HepG2 (cell line): ENCODE results near the gene CFAP221. TPM values are rescaled to one million over a fixed set of nuclear protein-coding genes. Genes with fewer than 3 reads are reported as not detected.

Experiments
- ARHGAP35 ChIP-seq: sonication (generic); formaldehyde crosslinking; IDR thresholded peaks from 2 replicates; pipeline ENCODE4 v1.9.0; 2022; ENCODE audit warnings: mild to moderate bottlenecking, inconsistent platforms, moderate library complexity, missing genetic modification reagents, borderline replicate concordance
- BRCA1 ChIP-seq: sonication (generic); formaldehyde crosslinking; IDR thresholded peaks from 2 replicates; pipeline ENCODE4 v1.4.0; 2020; ENCODE audit warnings: missing genetic modification reagents
- FOXA1 ChIP-seq, 2 experiments: fragments of 450-650 bp in 1 of 2; sonication (generic) in 1 of 2; formaldehyde crosslinking in 1 of 2; IDR thresholded peaks; 2 replicates each; pipeline versions ENCODE4 v1.4.0 to v1.6.1; 2016 to 2020; ENCODE audit warnings: missing genetic modification reagents in 1 of 2
- FOXK1 ChIP-seq: sonication (generic); formaldehyde crosslinking; IDR thresholded peaks from 2 replicates; pipeline ENCODE4 v1.4.0; 2020; ENCODE audit warnings: low read depth, missing genetic modification reagents, borderline replicate concordance
- HDAC2 ChIP-seq: sonication (generic); formaldehyde crosslinking; IDR thresholded peaks from 2 replicates; pipeline ENCODE4 v1.4.0; 2020; ENCODE audit warnings: missing genetic modification reagents
- MEF2D ChIP-seq: sonication (generic); formaldehyde crosslinking; IDR thresholded peaks from 2 replicates; pipeline ENCODE4 v1.5.1; 2020; ENCODE audit warnings: mild to moderate bottlenecking, missing genetic modification reagents
- NAIF1 ChIP-seq: sonication (generic); formaldehyde crosslinking; IDR thresholded peaks from 2 replicates; pipeline ENCODE4 v1.5.0; 2020; ENCODE audit warnings: mild to moderate bottlenecking, missing genetic modification reagents, borderline replicate concordance
- NCOA1 ChIP-seq: sonication (generic); formaldehyde crosslinking; IDR thresholded peaks from 2 replicates; pipeline ENCODE4 v1.9.0; 2021; ENCODE audit warnings: missing genetic modification reagents
- NFKB2 ChIP-seq: sonication (generic); formaldehyde crosslinking; IDR thresholded peaks from 2 replicates; pipeline ENCODE4 v1.4.0; 2020; ENCODE audit warnings: missing genetic modification reagents, borderline replicate concordance
- NFYB ChIP-seq: sonication (generic); formaldehyde crosslinking; IDR thresholded peaks from 2 replicates; pipeline ENCODE4 v1.4.0; 2020; ENCODE audit warnings: missing genetic modification reagents
- SOX5 ChIP-seq: IDR thresholded peaks from 2 replicates; pipeline ENCODE4 v1.6.1; 2016; ENCODE audit warnings: borderline replicate concordance
- TOE1 ChIP-seq: sonication (generic); formaldehyde crosslinking; IDR thresholded peaks from 2 replicates; pipeline ENCODE4 v1.4.0; 2020; ENCODE audit warnings: mild to moderate bottlenecking, missing genetic modification reagents
- UBTF ChIP-seq: sonication (generic); formaldehyde crosslinking; IDR thresholded peaks from 2 replicates; pipeline ENCODE4 v1.4.0; 2020; ENCODE audit warnings: mild to moderate bottlenecking, missing genetic modification reagents
- ZHX1 ChIP-seq: sonication (generic); formaldehyde crosslinking; IDR thresholded peaks from 2 replicates; pipeline ENCODE4 v1.8.1; 2022; ENCODE audit warnings: low read depth, mild to moderate bottlenecking, missing genetic modification reagents
- ZKSCAN5 ChIP-seq: sonication (generic); formaldehyde crosslinking; IDR thresholded peaks from 2 replicates; pipeline ENCODE4 v1.5.1; 2020; ENCODE audit warnings: mild to moderate bottlenecking, missing genetic modification reagents
- ZNF180 ChIP-seq: sonication (generic); formaldehyde crosslinking; IDR thresholded peaks from 2 replicates; pipeline ENCODE4 v1.4.0; 2020; ENCODE audit warnings: low read depth, missing genetic modification reagents, borderline replicate concordance
- ZNF264 ChIP-seq: sonication (generic); formaldehyde crosslinking; IDR thresholded peaks from 2 replicates; pipeline ENCODE4 v1.4.0; 2020; ENCODE audit warnings: missing genetic modification reagents
- ZNF274 ChIP-seq: sonication (generic); formaldehyde crosslinking; IDR thresholded peaks from 2 replicates; pipeline ENCODE4 v1.5.1; 2020; ENCODE audit warnings: mild to moderate bottlenecking, missing genetic modification reagents
- ZNF280D ChIP-seq: sonication (generic); formaldehyde crosslinking; IDR thresholded peaks from 2 replicates; pipeline ENCODE4 v1.5.1; 2020; ENCODE audit warnings: mild to moderate bottlenecking, missing genetic modification reagents
- ZNF30 ChIP-seq: sonication (generic); formaldehyde crosslinking; IDR thresholded peaks from 2 replicates; pipeline ENCODE4 v1.5.0; 2020; ENCODE audit warnings: mild to moderate bottlenecking, missing genetic modification reagents
- ZNF44 ChIP-seq: sonication (generic); formaldehyde crosslinking; IDR thresholded peaks from 2 replicates; pipeline ENCODE4 v1.5.1; 2020; ENCODE audit warnings: mild to moderate bottlenecking, missing genetic modification reagents
- ZNF562 ChIP-seq: sonication (generic); formaldehyde crosslinking; IDR thresholded peaks from 2 replicates; pipeline ENCODE4 v1.8.0; 2022; ENCODE audit warnings: missing genetic modification reagents, borderline replicate concordance
- ZNF792 ChIP-seq: IDR thresholded peaks from 2 replicates; pipeline ENCODE4 v1.6.1; 2016
- polyA plus RNA-seq, 8 experiments: library from polyadenylated mRNA; depleted of rRNA in 3 of 8; stranded (reverse) in 7 of 8; unstranded in 1 of 8; fragments of >200 nt; fragmentation: Illumina TruSeq in 4 of 8; extraction: Trizol in 4 of 8; gene quantifications; 2 replicates each; pipeline versions ENCODE4 v1.2.1 to v1.2.3, GENCODE V29; 2011 to 2016; ENCODE audit warnings: low read depth in 4 of 8, missing spikeins in 1 of 8, mixed read lengths in 1 of 8; ENCODE audit not compliant: insufficient read depth in 1 of 8
- total RNA-seq, 5 experiments: library from RNA; depleted of rRNA; stranded (reverse); fragments of >200 nt; fragmentation: Illumina TruSeq; extraction: Trizol; gene quantifications; 2 replicates each; pipeline ENCODE4 v1.2.3, GENCODE V29; 2016; ENCODE audit warnings: low read depth in 1 of 5

CFAP221 gene
- total and polyA plus RNA-seq, 2 of the 13 experiments (the other 11 are each of a cell fraction or from before 2014, with no cell fraction given): not detected

DNA sequence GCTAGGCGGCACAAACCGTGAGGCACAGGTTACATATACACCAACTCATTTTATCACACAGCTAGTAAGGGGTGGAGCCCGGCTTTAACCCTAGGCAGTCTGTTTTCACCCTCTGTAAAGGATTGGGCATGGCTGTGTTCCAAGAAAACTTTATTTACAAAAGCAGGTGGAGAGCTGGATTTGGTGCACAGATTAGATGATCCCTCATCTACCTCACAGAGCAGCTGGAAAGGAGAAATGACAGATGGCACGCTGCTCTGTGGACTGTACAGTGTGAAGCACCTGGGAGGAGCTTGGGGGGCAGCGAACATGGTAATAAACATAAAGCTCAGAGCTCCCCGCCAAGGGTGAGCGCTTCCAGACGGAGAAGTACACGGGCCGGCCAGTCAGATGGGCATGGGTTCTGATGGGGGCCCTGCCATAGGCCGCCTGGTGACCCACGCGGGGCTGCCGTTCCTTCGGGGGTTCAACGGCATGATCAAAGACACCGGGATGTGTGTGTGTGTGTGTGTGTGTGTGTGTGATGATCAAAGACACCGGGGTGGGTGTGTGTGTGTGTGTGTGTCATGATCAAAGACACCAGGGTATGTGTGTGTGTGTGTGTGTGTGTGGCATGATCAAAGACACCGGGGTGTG, 133.9 kb downstream of the CFAP221 start (continued):
- TF ChIP-seq MEF2D: 0 out of 2 replicates have a peak, but pooled peaks have one; percentile 37
- no peak for TF ChIP-seq ARHGAP35
- TF ChIP-seq ZNF280D (CRISPR knock-in tag): no peak
- TF ChIP-seq BRCA1 (CRISPR knock-in tag): no peak
- TF ChIP-seq ZNF792 (CRISPR knock-in tag): no peak
- no peak for TF ChIP-seq ZNF562
- no peak for TF ChIP-seq SOX5
- TF ChIP-seq TOE1 (CRISPR knock-in tag): no peak
- peak; percentile 1; the same call in 1 of the 2 replicates for TF ChIP-seq UBTF (CRISPR knock-in tag)
- TF ChIP-seq ZNF274 (CRISPR knock-in tag): no peak
- no peak for TF ChIP-seq ZNF180
- TF ChIP-seq HDAC2 (CRISPR knock-in tag): no peak; the same call in 1 of the 2 replicates
- TF ChIP-seq NFYB (CRISPR knock-in tag): no peak
- TF ChIP-seq NFKB2: no peak
- no peak for TF ChIP-seq ZNF30
- TF ChIP-seq ZKSCAN5 (CRISPR knock-in tag): no peak
- no peak; the same call in 1 of the 2 replicates for TF ChIP-seq ZHX1 (CRISPR knock-in tag)
- no peak for TF ChIP-seq FOXA1 (IDR thresholded peaks at IDR 0.05)
- TF ChIP-seq FOXA1 (CRISPR knock-in tag; IDR thresholded peaks at IDR 0.05): peak; percentile 25; the same call in 1 of the 2 replicates
- TF ChIP-seq ZNF44 (CRISPR knock-in tag): no peak
- no peak for TF ChIP-seq NAIF1 (CRISPR knock-in tag)
- no peak for TF ChIP-seq ZNF264 (CRISPR knock-in tag)
- no peak; the same call in 1 of the 2 replicates for TF ChIP-seq NCOA1 (CRISPR knock-in tag)
- TF ChIP-seq FOXK1: no peak
